ENCODE results near the gene IL1RAPL1.
"Not testable (repeated sequence)": the region's sequence is repeated elsewhere in the genome, so short reads cannot be mapped to it uniquely, and the experiment has no call there.

IL1RAPL1 gene

DNA sequence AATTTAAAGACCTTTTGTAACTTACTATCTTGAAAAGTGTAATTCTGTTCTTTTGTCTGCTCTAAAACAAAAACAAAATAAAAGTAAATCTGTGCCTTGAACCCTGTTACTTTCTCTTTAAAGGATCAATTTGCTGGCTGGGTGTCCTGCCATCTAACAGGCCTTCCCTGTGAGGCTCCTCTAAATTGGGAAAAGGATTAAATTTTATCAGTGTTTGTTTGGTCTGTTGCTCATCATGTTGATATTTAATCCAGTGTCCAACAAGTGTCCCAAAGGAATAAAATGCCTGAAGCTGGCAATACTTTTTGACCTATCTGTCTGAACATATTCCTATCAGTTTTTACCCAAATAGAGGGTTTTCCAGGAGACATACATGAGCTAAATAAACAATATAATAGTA lies 688.7 kb downstream of the IL1RAPL1 start:
- no peak for DNase-seq (ENCODE audit: low spot score)

DNA sequence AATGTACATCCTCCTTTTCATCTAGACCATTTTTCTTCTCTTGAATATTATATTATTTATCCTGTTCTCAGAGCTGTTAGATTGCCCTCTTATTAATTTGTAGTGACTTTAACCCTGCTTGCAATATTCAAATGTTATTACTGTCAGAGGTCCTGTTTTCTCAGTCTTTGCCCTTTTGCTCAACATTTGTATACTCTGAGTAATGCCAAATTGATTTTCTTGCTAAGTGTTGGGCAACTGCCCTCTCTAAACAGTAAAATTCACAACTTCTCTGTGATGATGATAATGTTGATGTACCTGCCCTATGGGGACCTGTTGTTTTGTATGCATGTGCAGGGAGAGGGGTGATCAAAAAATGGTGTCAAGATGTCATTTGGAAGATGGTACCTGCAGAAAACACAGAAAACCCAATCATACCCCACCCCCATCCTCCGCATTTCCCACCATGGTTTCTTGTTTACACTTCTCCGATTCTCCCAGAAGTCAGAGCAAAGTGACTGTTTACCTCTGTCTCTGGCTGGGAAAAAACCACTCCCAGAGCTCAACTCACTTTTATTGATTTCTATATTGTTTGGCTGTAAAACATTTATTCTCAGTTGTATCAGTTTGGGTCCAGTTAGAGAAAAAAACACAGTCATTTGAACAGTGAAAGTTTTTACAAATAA lies 694.0 kb downstream of the IL1RAPL1 start:
- DNase-seq (ENCODE audit: low spot score): no peak

GRCh38 chrX:29285664-29286063 lies 698.4 kb downstream of the IL1RAPL1 start:
- no peak for DNase-seq (ENCODE audit: low spot score)

DNA sequence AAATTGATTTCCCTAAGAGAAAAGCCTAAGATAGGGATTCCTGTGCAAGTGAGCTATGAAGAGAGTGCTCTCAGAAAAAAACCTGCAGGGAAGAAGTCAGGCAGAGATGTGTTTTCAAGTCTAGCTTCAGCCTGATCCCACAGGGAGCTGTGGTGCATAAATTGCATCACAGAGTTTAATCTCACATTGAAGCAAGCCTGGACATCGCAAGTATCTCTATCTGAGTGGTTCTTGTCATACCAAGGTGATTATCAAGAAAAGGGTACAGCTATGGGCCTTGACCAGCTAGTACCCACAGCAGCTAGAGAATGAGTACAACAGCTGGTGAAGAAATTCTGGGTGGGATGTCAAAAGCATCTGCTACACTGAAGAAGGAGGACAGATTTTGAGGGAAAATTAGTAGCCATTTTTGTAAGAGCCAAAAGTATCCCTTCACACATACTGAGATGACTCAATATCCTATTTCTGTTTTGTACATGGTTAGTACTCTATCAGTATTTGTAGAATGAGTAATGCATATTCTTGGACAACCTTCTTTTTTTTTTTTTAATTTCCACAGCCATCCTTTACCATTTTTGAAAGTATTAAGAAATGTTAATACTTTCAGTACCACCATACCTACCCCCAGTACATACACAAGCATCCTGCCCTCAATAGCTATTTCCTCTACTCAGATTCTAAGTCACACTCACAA lies 708.9 kb downstream of the IL1RAPL1 start:
- no peak for DNase-seq (ENCODE audit: low spot score)

DNA sequence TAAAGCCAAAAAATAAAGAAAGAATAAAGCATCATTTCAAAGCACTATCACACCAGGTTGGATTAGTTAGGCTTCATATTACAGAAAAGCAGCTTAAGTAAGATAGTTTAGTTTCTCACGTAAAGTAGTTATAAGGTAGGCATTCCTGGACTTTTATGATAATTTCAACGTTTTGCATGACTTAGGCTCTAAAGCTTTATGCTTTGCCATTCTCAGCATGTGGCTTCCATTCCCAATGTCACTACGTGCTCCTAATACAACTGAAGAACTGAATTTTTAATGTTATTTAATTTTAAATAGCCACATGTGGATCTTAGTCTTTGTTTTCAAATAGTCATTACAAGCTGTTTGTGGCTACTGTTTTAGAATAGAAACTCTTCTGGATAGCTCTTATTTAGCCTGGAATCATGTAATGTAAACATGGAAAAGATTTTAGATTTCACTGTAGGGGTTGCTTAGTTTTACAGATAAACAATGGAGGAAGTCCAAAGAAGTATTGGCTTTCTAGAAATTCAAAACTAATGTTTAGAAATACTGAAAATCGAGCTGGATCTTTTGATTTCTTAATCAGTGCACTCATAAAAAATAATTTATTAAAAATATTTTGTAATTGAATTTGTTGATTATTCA lies 710.0 kb downstream of the IL1RAPL1 start:
- DNase-seq (ENCODE audit: low spot score): no peak

DNA sequence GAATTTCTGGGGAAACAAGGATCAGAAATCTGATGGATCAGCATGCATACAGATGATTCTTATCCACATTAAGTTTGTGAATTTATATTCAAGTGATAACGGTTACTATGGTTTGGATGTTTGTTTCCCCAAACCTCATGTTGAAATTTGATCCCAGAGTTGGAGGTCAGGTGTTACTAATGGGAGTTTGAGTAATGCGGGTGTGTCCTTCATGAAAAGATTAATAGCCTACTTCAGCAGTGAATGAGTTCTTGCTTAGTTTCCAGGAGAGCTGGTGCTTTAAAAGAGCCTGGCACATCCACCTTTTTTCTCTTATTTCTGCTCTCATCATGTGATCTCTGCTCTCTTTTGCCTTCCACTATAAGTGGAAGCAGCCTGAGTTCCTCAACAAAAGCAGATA lies 712.4 kb downstream of the IL1RAPL1 start:
- no peak for DNase-seq (ENCODE audit: low spot score)

DNA sequence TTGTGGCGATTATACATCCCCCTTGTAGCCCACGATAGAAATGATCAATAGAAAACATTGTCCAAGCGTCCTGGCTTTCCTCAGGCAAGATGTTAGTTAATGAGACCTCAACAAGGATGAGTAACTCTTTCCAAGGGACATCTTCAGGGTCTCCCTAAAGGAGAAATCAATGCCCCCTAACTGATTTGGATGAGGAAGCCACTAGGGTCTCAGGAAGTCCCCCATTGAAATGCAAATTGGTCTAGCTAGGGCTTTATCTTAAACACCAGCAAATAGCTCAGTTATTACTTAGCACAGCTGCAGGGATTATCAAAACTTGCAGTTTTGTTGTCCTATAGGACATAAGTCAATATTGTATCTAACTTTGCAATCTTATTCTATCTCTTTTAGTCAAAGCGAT lies 721.5 kb downstream of the IL1RAPL1 start:
- no peak for DNase-seq (ENCODE audit: low spot score)

GRCh38 chrX:29315931-29316330 lies 728.7 kb downstream of the IL1RAPL1 start:
- no peak for DNase-seq (ENCODE audit: low spot score)

DNA sequence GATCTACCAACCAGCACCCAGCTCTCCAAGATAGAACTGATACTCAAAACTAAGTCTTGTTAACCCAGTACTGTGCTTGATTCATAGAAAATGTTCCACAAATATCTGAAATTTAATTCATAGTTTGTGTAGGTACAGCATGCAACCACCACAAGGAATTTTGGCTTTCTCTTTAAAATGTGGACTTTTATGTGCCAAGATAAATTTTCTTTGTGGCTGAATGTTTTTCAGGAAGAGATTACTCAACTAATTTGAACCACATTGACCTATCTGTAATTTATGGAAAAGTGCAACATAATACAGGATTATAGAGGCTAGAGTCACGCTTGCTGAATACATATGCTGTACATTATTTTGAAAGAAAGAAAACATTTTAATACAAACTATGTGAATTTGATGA lies 730.8 kb downstream of the IL1RAPL1 start:
- DNase-seq (ENCODE audit: low spot score): no peak

DNA sequence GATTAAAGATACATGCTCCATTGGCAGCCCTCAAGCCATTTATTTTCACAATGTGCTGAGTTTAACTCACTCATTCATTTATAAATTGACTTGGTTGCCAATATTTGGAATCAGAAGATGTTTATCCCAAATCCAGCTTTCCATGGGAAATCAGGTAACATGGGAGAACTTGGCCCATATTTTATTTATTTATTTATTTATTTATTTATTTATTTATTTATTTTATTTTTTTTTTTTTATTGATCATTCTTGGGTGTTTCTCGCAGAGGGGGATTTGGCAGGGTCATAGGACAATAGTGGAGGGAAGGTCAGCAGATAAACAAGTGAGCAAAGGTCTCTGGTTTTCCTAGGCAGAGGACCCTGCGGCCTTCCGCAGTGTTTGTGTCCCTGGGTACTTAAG lies 745.2 kb downstream of the IL1RAPL1 start:
- DNase-seq (ENCODE audit: low spot score): not testable (repeated sequence)

- DNase-seq (ENCODE audit: low spot score): not testable (repeated sequence)
Measured at GRCh38 chrX:29333091-29333490, 745.8 kb downstream of the IL1RAPL1 start.

GRCh38 chrX:29348288-29348687 lies 761.0 kb downstream of the IL1RAPL1 start:
- no peak for DNase-seq (ENCODE audit: low spot score)

DNA sequence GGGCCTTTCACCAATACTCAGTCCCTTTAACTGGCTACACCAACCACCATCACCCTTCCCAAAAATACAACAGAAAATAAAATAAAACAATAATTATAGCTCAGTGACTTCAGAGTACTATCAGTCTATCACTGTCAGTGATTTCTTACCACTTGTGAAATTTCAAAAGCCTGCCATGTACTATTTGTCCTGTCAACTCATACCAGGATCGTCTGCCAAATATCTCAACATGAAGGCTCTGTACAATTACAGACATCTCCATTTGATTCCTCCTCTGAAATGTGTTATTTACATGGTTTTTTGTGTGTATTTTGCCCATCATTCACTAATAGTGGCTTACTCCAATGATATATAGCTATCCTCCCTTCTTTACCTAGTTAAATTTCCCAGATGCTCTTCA lies 772.0 kb downstream of the IL1RAPL1 start:
- DNase-seq (ENCODE audit: low spot score): no peak

GRCh38 chrX:29374765-29375164 lies 787.5 kb downstream of the IL1RAPL1 start:
- DNase-seq (ENCODE audit: low spot score): not testable (repeated sequence)

DNA sequence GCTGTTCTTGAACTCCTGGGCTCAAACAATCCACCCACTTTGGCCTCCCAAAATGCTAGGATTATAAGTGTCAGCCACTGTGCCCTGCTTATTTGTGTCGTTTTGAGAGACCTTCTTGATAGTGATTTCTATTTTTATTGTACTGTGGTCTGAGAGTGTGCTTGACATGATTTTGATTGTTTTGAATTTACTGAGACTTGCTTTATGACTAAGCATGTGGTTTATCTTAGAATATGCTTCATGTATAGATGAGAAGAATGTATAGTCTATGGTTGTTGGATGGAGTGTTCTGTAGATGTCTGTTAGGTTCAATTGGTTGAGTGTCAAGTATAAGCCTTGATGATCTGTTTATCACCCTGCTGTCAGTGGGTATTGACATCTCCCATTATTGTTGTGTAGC lies 789.3 kb downstream of the IL1RAPL1 start:
- no peak for DNase-seq (ENCODE audit: low spot score)

- no peak for DNase-seq (ENCODE audit: low spot score)
Measured at GRCh38 chrX:29382811-29383210, 795.6 kb downstream of the IL1RAPL1 start.

- no peak for DNase-seq (ENCODE audit: low spot score)
Measured at GRCh38 chrX:29388509-29388908, 801.3 kb downstream of the IL1RAPL1 start.

DNA sequence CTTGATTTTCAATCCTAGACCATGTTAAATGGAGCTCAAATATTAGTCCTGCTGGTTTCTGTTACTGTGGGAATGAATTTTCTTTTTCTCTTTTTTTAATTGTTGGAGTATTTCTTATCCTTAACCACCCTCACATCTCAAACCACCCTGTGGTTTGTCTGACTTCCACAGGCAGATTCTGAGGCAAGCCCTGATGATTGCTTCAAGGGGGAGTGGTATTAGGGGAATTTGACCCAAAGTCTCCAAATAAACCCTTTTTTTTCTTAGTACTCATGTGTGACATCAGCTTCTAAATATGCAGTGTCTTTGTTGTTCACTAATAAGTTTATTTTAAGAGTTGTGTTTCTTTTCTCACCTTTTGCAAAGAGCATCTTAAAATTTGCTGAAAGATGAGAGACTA lies 810.3 kb downstream of the IL1RAPL1 start:
- no peak for DNase-seq (ENCODE audit: low spot score)

DNA sequence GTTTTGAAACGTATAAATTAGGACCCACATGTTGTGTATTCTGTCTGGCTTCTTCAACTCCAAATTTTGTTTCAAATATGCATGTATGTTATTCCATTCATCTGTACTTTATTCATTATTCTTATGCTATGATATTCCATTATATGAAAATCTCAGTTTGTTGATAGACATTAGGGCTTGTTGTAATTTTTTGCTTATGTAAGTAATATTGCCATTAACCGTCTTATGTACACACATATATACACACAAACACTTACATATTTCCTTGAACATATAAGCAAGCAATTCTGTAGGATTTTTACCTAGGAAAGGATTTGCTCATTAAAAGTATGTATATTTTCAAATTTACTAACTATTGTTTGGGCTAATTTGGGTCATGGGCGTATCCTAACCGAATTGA lies 820.1 kb downstream of the IL1RAPL1 start:
- no peak for DNase-seq (ENCODE audit: low spot score)

DNA sequence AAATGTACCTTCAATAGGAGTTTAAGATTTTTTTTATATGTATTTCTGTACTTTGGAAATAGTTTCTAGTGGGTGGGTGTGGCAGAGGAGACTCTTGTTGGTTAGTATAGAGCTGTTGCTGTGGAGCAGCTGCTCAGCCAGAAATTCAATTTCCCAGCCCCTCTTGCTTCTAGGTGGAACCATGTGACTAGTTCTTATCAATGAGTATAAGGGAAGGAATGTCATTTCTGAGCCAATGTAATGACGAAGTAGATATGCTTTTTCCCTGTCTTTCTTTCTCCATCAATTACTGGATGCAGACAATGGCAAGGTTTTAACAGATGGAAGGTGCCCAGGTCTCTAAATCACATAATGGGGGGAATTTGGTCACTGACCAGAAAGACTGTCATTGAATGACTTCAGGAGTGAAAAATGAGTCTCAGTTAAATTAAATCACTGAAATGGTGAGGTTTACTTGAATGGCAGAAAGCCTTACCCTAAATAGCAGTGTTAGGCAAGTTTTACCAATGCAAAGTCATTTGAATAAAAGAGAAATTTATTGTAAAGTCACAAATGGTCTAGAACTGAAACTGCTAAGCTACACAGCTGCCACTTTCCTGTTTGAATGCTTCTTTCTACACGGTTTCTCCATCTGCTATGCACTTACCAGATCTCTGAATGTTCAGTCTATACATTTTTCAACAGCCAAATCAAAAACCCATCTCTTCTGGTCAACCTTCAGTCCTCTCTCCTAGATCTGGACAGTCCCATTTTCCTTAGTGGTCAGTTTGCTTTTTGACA lies 832.7 kb downstream of the IL1RAPL1 start:
- DNase-seq (ENCODE audit: low spot score): no peak

DNA sequence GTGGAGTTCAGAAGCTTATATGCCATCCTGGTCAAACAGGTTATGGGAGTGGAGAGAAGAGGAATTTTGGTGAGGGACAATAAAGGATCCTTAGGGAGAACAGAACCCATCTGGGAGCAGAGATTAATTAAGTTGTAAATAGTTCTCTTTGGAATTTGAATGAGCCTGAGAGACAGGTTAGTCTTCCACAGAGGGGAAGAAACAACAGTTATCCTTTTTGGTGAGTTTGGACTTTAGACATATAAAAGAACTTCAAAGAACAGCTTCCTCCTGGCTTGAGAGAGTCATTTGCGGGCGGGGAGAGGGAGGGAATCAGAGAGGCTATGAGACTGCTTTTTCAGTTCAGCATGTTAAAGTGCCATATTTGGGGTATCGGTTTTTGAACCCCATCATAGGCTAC lies 834.8 kb downstream of the IL1RAPL1 start:
- DNase-seq (ENCODE audit: low spot score): no peak

DNA sequence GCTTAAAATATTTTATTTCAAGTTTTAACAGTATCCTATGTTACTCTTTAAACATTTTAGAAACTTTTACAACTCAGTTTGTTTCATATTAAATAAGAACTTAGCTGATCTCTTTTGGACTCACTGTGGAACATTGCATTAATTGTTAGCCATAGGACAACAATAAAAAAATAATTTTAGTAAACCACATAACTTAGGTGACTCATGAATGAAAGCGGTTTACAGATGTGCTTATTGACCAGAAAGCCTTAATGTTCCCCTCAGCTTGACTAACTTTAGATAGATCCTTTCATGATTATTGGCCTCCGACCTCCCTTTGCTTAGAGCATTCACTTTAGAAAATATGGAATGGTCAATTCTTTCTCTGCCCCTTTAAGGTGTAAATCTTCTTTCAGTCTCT lies 844.6 kb downstream of the IL1RAPL1 start:
- no peak for DNase-seq (ENCODE audit: low spot score)

DNA sequence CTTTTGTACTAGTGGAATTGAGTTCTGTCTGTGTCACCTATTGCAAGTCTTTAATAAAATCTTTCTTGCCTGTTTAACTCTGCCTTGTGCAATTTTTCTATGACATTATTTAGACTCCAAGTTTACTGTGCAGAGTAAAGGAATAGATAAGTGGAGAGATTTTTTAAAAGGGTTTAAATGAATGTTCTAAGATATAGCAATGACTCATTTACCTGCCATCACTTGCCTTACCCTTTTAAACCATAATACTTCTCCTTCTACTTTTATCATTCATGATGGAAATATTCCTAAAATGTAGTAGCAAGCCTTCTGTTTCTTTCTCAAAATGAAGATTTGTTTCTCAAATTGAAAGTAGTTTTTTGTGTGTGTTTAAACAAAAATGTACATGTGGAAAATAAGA lies 845.3 kb downstream of the IL1RAPL1 start:
- no peak for DNase-seq (ENCODE audit: low spot score)

Data from RKO (cell line).